Measurements from ENCODE around the gene SPO11. TPM values are rescaled to one million over a fixed set of nuclear protein-coding genes. Genes with fewer than 3 reads are reported as not detected.

The SPO11 gene
- total and polyA plus RNA-seq, 2 of the 8 experiments (the other 6 are each of a cell fraction or from before 2014, with no cell fraction given): not detected

DNA sequence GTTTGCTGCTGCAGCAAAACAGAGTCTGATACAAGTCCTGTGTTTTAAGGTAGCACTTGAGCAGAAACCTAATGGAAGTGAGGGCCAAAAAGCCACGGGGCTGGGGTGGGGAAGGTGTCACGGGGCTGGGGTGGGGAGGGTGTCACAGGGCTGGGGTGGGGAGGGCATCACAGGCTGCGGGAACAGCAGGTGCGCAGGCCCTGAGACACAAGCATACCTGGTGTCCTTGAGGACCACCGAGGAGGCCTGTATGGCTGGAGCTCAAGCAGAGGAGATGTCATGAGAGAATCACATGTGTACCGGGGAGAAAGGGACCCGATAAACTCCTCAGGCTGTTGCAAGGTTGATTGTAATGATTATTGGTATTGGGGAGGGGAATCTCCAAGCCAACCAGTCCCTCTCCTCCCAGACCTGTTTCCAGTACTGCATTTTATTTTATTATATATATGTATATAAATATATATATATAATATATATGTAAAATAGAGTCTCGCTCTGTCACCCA, 13.6 kb upstream of the SPO11 start:
- H3K4me3 ChIP-seq (ENCODE audit: extremely low read depth in 1 of 4, insufficient read depth in 2 of 4, low read depth in 3 of 4, low read length in 4 of 4): no peak overlapping the region
- H2BK120ac ChIP-seq (replicated peaks; ENCODE audit: low read depth, low read length): no peak overlapping the region
- no peaks in the 10 kb centered on the region for H3K9me3 ChIP-seq (ENCODE audit: insufficient read depth in 2 of 2, low read depth in 1 of 2, low read length in 1 of 2)
- no peaks in the 10 kb centered on the region; a peak in 2 of 7 replicates for H3K27me3 ChIP-seq (replicated peaks in 1 of 4; ENCODE audit: control insufficient read depth in 3 of 4, extremely low read depth in 1 of 4, insufficient read depth in 3 of 4, low read length in 3 of 4)
- ChIA-PET POLR2A (ENCODE audit: partially characterized antibody) (no interaction called here), CTCF (ENCODE audit: partially characterized antibody) (no interaction called here)
- no peak overlapping the region for H2BK12ac ChIP-seq (ENCODE audit: low read depth, low read length)
- H3K18ac ChIP-seq (ENCODE audit: extremely low read depth, low read length): no peak overlapping the region
- H3K36me3 ChIP-seq (ENCODE audit: control insufficient read depth in 2 of 4, insufficient read depth in 4 of 4, low read length in 3 of 4): no peaks in the 10 kb centered on the region
- DNase-seq (ENCODE audit: low read depth in 1 of 2, low spot score in 2 of 2) (no peak), FAIRE-seq (no peak)
- H2BK5ac ChIP-seq (ENCODE audit: low read depth, low read length): no peak overlapping the region
- no peak overlapping the region for H2AK5ac ChIP-seq (ENCODE audit: low read depth, low read length)
- no peaks in the 10 kb centered on the region for H3K79me2 ChIP-seq (ENCODE audit: control insufficient read depth in 1 of 2, insufficient read depth in 2 of 2, low read length in 2 of 2)
- no peak overlapping the region for H3K4ac ChIP-seq (replicated peaks; ENCODE audit: insufficient read length, low read depth, low read length)
- H2BK20ac ChIP-seq (ENCODE audit: low read length): no peak overlapping the region
- no peak overlapping the region for H4K91ac ChIP-seq (replicated peaks; ENCODE audit: insufficient read length, low read length)
- no peak overlapping the region for H4K8ac ChIP-seq (ENCODE audit: extremely low read depth, insufficient read depth, low read length)
- 88% methylated on average over 5 of the region's 8 CpGs; no CpG with 5 or more reads in 1 of the 2 experiments for WGBS, 2 experiments (ENCODE audit: extremely low coverage in 1 of 2, insufficient coverage in 1 of 2, insufficient read length in 1 of 2, insufficient replicate concordance in 2 of 2, low coverage in 1 of 2, low lambda C conversion rate in 2 of 2, missing lambda C conversion rate in 1 of 2)
- no peak overlapping the region for H3K56ac ChIP-seq (replicated peaks; ENCODE audit: insufficient read length, low read depth, low read length)
- no peak overlapping the region for H3K4me2 ChIP-seq (ENCODE audit: insufficient read depth in 1 of 2, low read depth in 2 of 2, low read length in 2 of 2)
- H3K9ac ChIP-seq (replicated peaks in 1 of 4; ENCODE audit: extremely low read depth in 1 of 4, low read depth in 3 of 4, low read length in 3 of 4): no peak overlapping the region
- H4K5ac ChIP-seq (ENCODE audit: insufficient read length, low read depth, low read length): no peak overlapping the region
- no peaks in the 10 kb centered on the region for H4K20me1 ChIP-seq (replicated peaks in 1 of 2; ENCODE audit: control insufficient read depth in 1 of 2, insufficient read depth in 2 of 2, low read length in 2 of 2)
- no peak overlapping the region for H2BK15ac ChIP-seq (ENCODE audit: low read length)
- no peaks in the 10 kb centered on the region for H3K79me1 ChIP-seq (ENCODE audit: low read depth, low read length)
- H3K27ac ChIP-seq (ENCODE audit: low read depth, low read length): no peak overlapping the region
- H3K4me1 ChIP-seq (replicated peaks in 1 of 4; ENCODE audit: control insufficient read depth in 3 of 4, insufficient read depth in 4 of 4, low read length in 3 of 4): no peaks in the 10 kb centered on the region
- H3K14ac ChIP-seq (ENCODE audit: insufficient read length): no peak overlapping the region
- no peak overlapping the region for H2AFZ ChIP-seq (ENCODE audit: low read length)
- no peaks in the 10 kb centered on the region for H3K23me2 ChIP-seq (ENCODE audit: low read depth, low read length)
- no peak overlapping the region for H3K23ac ChIP-seq (ENCODE audit: insufficient read length)
- TF ChIP-seq ZNF274 (IDR thresholded peaks at IDR 0.05; ENCODE audit: borderline replicate concordance, extremely low read depth, low read length) (no peak), TEAD4 (IDR thresholded peaks at IDR 0.05; ENCODE audit: low read depth, low read length) (no peak), BACH1 (IDR thresholded peaks at IDR 0.05; ENCODE audit: low read length) (no peak), FOSL1 (IDR thresholded peaks at IDR 0.05; ENCODE audit: insufficient read depth, low read depth, low read length) (no peak)

Data from H1 (cell line).